Measurements from ENCODE around the gene RFXANK. TPM values are rescaled to one million over a fixed set of nuclear protein-coding genes. Genes with fewer than 3 reads are reported as not detected.

Gene RFXANK
- total and polyA plus RNA-seq, 9 of the 15 experiments (the other 6 are each of a cell fraction or from before 2014, with no cell fraction given) = 68.6 to 181 (median 150) TPM

- ChIA-PET POLR2A (interaction anchor here (0.6 to 0.9 kb wide), 2 partner anchors 13 to 95 kb away, joined by 3 read pairs; no protein-coding TSS in a partner anchor), CTCF (ENCODE audit: low intra/inter-chr PET ratio) (interaction anchor here (1.6 to 3.5 kb wide), 3 partner anchors 28 to 343 kb away, joined by 12 to 20 read pairs (median 12); no protein-coding TSS in a partner anchor)
- no peaks in the 10 kb centered on the region for H3K79me2 ChIP-seq (ENCODE audit: control insufficient read depth, insufficient read depth, low read length)
- no peaks in the 10 kb centered on the region for H3K36me3 ChIP-seq (ENCODE audit: control insufficient read depth, insufficient read depth, low read length)
- intact Hi-C loops (cut with micrococcal nuclease) (loop anchor here (1.0 kb wide), 3 partner anchors 28 to 195 kb away; no protein-coding TSS in a partner anchor), in situ Hi-C loops (cut with MboI) (no loop called here)
- H3K4me3 ChIP-seq = no peak overlapping the region
- H3K9me1 ChIP-seq (ENCODE audit: control insufficient read depth, insufficient read depth, low read length) = no peaks in the 10 kb centered on the region
- BruUV-seq (replicated peaks) = no TSS peak
- H3K27me3 ChIP-seq (ENCODE audit: control insufficient read depth in 2 of 2, insufficient read depth in 2 of 2, low read length in 2 of 2) = no peaks in the 10 kb centered on the region; a peak in 1 of 5 replicates
- ATAC-seq = no peak
- no peak overlapping the region for H3K4me2 ChIP-seq (ENCODE audit: insufficient read depth, low read length)
- WGBS (ENCODE audit: insufficient coverage, low coverage, missing lambda C conversion rate) = 57% methylated on average over 6 of the region's 7 CpGs
- no peaks in the 10 kb centered on the region for H4K20me1 ChIP-seq (replicated peaks; ENCODE audit: control insufficient read depth, insufficient read depth, low read length)
- H2AFZ ChIP-seq (ENCODE audit: low read depth, low read length) = no peak overlapping the region
- FAIRE-seq = no peak
- H3K27ac ChIP-seq (ENCODE audit: extremely low read depth, low read depth, low read length) = no peak overlapping the region
- TF ChIP-seq DNMT1 (IDR thresholded peaks at IDR 0.05) = no peak
- no peak for TF ChIP-seq POLR2A (conservative IDR thresholded peaks at IDR 0.05)
- TF ChIP-seq NR2C2 (CRISPR knock-in tag; IDR thresholded peaks at IDR 0.05) = no peak
- no peak for TF ChIP-seq NR2C2 (tag; IDR thresholded peaks at IDR 0.05)
- no peak for TF ChIP-seq SAP30 (IDR thresholded peaks at IDR 0.05; ENCODE audit: borderline replicate concordance, insufficient read depth, low read depth, low read length, poor library complexity, severe bottlenecking)
- no peak for TF ChIP-seq U2AF2 (optimal IDR thresholded peaks at IDR 0.05; ENCODE audit: low read depth, low read length)
- no peak for DNase-seq (ENCODE audit: extremely low read depth in 1 of 4, low spot score in 3 of 4)
- H3K9me3 ChIP-seq (replicated peaks; ENCODE audit: control insufficient read depth, insufficient read depth, low read depth, low read length) = no peaks in the 10 kb centered on the region
- H3K4me1 ChIP-seq (replicated peaks in 1 of 2; ENCODE audit: control insufficient read depth in 2 of 2, insufficient read depth in 2 of 2, low read length in 2 of 2) = peaks cover 0 to 22% of the 10 kb centered on the region in 2 experiments; a peak in 2 of 5 replicates
- H3K9ac ChIP-seq (ENCODE audit: insufficient read depth in 1 of 2, low read depth in 2 of 2, low read length in 2 of 2) = no peak overlapping the region
Observed at GRCh38 chr19:19146865-19147264, 45.2 kb upstream of the RFXANK start.

GRCh38 chr19:19147344-19147743 is 44.7 kb upstream of the RFXANK start:
- Histone ChIP-seq H3K27ac (ENCODE audit: extremely low read depth, low read depth, low read length) (no peak overlapping the region), H3K4me1 (replicated peaks in 1 of 2; ENCODE audit: control insufficient read depth in 2 of 2, insufficient read depth in 2 of 2, low read length in 2 of 2) (peaks cover 0 to 22% of the 10 kb centered on the region in 2 experiments; a peak in 2 of 5 replicates), H3K9me3 (replicated peaks; ENCODE audit: control insufficient read depth, insufficient read depth, low read depth, low read length) (no peaks in the 10 kb centered on the region), H3K4me3 (no peak overlapping the region), H3K4me2 (ENCODE audit: insufficient read depth, low read length) (no peak overlapping the region), H3K9me1 (ENCODE audit: control insufficient read depth, insufficient read depth, low read length) (no peaks in the 10 kb centered on the region), H3K9ac (ENCODE audit: insufficient read depth in 1 of 2, low read depth in 2 of 2, low read length in 2 of 2) (no peak overlapping the region; a peak in 1 of 4 replicates), H2AFZ (ENCODE audit: low read depth, low read length) (no peak overlapping the region), H3K79me2 (ENCODE audit: control insufficient read depth, insufficient read depth, low read length) (no peaks in the 10 kb centered on the region), H3K36me3 (ENCODE audit: control insufficient read depth, insufficient read depth, low read length) (no peaks in the 10 kb centered on the region), H3K27me3 (ENCODE audit: control insufficient read depth in 2 of 2, insufficient read depth in 2 of 2, low read length in 2 of 2) (no peaks in the 10 kb centered on the region), H4K20me1 (replicated peaks; ENCODE audit: control insufficient read depth, insufficient read depth, low read length) (no peaks in the 10 kb centered on the region)
- DNase-seq (ENCODE audit: extremely low read depth in 1 of 4, low spot score in 3 of 4) (no peak), ATAC-seq (no peak), FAIRE-seq (no peak)
- in situ Hi-C loops (cut with MboI) (no loop called here), intact Hi-C loops (cut with micrococcal nuclease) (no loop called here)
- ChIA-PET POLR2A (interaction anchor here (0.6 to 0.9 kb wide), 2 partner anchors 12 to 96 kb away, joined by 3 read pairs; no protein-coding TSS in a partner anchor), CTCF (ENCODE audit: low intra/inter-chr PET ratio) (interaction anchor here (3.5 kb wide), 1 partner anchor 28 kb away, joined by 20 read pairs; no protein-coding TSS in a partner anchor)
- TF ChIP-seq ZBTB12 (CRISPR knock-in tag; IDR thresholded peaks at IDR 0.05) (no peak), ZNF830 (CRISPR knock-in tag; IDR thresholded peaks at IDR 0.05) (no peak), RNF2 (IDR thresholded peaks at IDR 0.05) (no peak), VEZF1 (CRISPR knock-in tag; IDR thresholded peaks at IDR 0.05) (no peak), TEAD1 (CRISPR knock-in tag; IDR thresholded peaks at IDR 0.05) (no peak)
- TF ChIP-seq, protein P1, sequence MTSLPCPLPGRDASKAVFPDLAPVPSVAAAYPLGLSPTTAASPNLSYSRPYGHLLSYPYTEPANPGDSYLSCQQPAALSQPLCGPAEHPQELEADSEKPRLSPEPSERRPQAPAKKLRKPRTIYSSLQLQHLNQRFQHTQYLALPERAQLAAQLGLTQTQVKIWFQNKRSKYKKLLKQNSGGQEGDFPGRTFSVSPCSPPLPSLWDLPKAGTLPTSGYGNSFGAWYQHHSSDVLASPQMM (CRISPR knock-in tag; IDR thresholded peaks at IDR 0.05) = no peak
- no TSS peak for BruUV-seq (replicated peaks)
- 43% methylated on average over 3 of the region's 5 CpGs for WGBS (ENCODE audit: insufficient coverage, low coverage, missing lambda C conversion rate)

All from K562 (cell line).